ENCODE data around the gene SCML2. TPM values are rescaled to one million over a fixed set of nuclear protein-coding genes. Genes with fewer than 3 reads are reported as not detected.

The SCML2 gene
- total and polyA plus RNA-seq, 2 of the 8 experiments (the other 6 are each of a cell fraction or from before 2014, with no cell fraction given) = 14.6 to 18.9 TPM

- TF ChIP-seq CHD7 (IDR thresholded peaks at IDR 0.05; ENCODE audit: insufficient replicate concordance, low read length) (no peak), HDAC2 (IDR thresholded peaks at IDR 0.05; ENCODE audit: borderline replicate concordance in 1 of 2, low read depth in 2 of 2, low read length in 2 of 2) (no peak), USF2 (IDR thresholded peaks at IDR 0.05; ENCODE audit: low read length) (no peak), EP300 (IDR thresholded peaks at IDR 0.05; ENCODE audit: borderline replicate concordance in 1 of 2, low read depth in 2 of 2, low read length in 2 of 2) (no peak), SP2 (IDR thresholded peaks at IDR 0.05; ENCODE audit: low read length) (no peak), CREB1 (IDR thresholded peaks at IDR 0.05) (no peak), RFX5 (IDR thresholded peaks at IDR 0.05; ENCODE audit: borderline replicate concordance, low read depth, low read length) (no peak), SAP30 (IDR thresholded peaks at IDR 0.05; ENCODE audit: insufficient read depth, insufficient replicate concordance, low read length) (no peak)
Observed at GRCh38 chrX:18354369-18355223, at the start of gene SCML2 (continued).
